Measurements from ENCODE around the gene HAUS3. TPM values are rescaled to one million over a fixed set of nuclear protein-coding genes. Genes with fewer than 3 reads are reported as not detected.

Gene HAUS3
- total and polyA plus RNA-seq, 2 of the 13 experiments (the other 11 are each of a cell fraction or from before 2014, with no cell fraction given), result 3.9 to 12.6 TPM

- TF ChIP-seq ZNF337 (CRISPR knock-in tag; IDR thresholded peaks at IDR 0.05; ENCODE audit: borderline replicate concordance, low read depth) (no peak), ZNF549 (CRISPR knock-in tag; IDR thresholded peaks at IDR 0.05) (no peak), ZNF512 (CRISPR knock-in tag; IDR thresholded peaks at IDR 0.05) (no peak), ZNF678 (CRISPR knock-in tag; IDR thresholded peaks at IDR 0.05) (no peak), ZNF672 (CRISPR knock-in tag; IDR thresholded peaks at IDR 0.05) (no peak), ZNF205 (CRISPR knock-in tag; IDR thresholded peaks at IDR 0.05) (0 out of 2 replicates have a peak, but pooled peaks have one; percentile 45), NR2C2 (CRISPR knock-in tag; IDR thresholded peaks at IDR 0.05; ENCODE audit: borderline replicate concordance) (peak; percentile 62; the same call in 1 of the 2 replicates), ARNT2 (CRISPR knock-in tag; IDR thresholded peaks at IDR 0.05; ENCODE audit: low read depth) (peak; percentile 71; the same call in 1 of the 2 replicates), ZNF30 (CRISPR knock-in tag; IDR thresholded peaks at IDR 0.05) (no peak), ZNF800 (CRISPR knock-in tag; IDR thresholded peaks at IDR 0.05) (peak; percentile 94), MED1 (CRISPR knock-in tag; IDR thresholded peaks at IDR 0.05) (peak; percentile 58), TEAD3 (CRISPR knock-in tag; optimal IDR thresholded peaks at IDR 0.05; ENCODE audit: borderline replicate concordance) (no peak), ZSCAN30 (CRISPR knock-in tag; IDR thresholded peaks at IDR 0.05) (no peak), PAWR (CRISPR knock-in tag; IDR thresholded peaks at IDR 0.05; ENCODE audit: borderline replicate concordance) (no peak), ZNF331 (CRISPR knock-in tag; IDR thresholded peaks at IDR 0.05) (peak; percentile 43; the same call in 1 of the 2 replicates), SAFB2 (CRISPR knock-in tag; IDR thresholded peaks at IDR 0.05; ENCODE audit: borderline replicate concordance, low read depth) (no peak), TEF (CRISPR knock-in tag; IDR thresholded peaks at IDR 0.05) (no peak), HIC2 (CRISPR knock-in tag; IDR thresholded peaks at IDR 0.05; ENCODE audit: low read depth) (no peak; the same call in 1 of the 2 replicates), POGZ (CRISPR knock-in tag; IDR thresholded peaks at IDR 0.05) (peak; percentile 28; the same call in 1 of the 2 replicates), SRSF4 (IDR thresholded peaks at IDR 0.05; ENCODE audit: low read depth, low read length, poor library complexity, severe bottlenecking) (no peak), SOX13 (IDR thresholded peaks at IDR 0.05) (no peak), SOX13 (CRISPR knock-in tag; conservative IDR thresholded peaks at IDR 0.05 in 1 of 2, IDR thresholded peaks at IDR 0.05 in 1 of 2) (no peak; a peak in 1 of 4 replicates), ZNF878 (CRISPR knock-in tag; IDR thresholded peaks at IDR 0.05) (no peak), ZNF83 (CRISPR knock-in tag; IDR thresholded peaks at IDR 0.05; ENCODE audit: borderline replicate concordance) (no peak), ZNF572 (CRISPR knock-in tag; IDR thresholded peaks at IDR 0.05) (no peak)
Observed at GRCh38 chr4:2262145-2262943, 20.4 kb upstream of the HAUS3 start (continued).

Data from HepG2 (cell line).